SK-N-SH (cell line): ENCODE measurements around the gene HSPH1. TPM values are rescaled to one million over a fixed set of nuclear protein-coding genes. Genes with fewer than 3 reads are reported as not detected.

Experiments used
- CTCF ChIA-PET: fragments of 300-600, 350-600 bp; formaldehyde crosslinking; extraction: SDS; loops from one replicate; lab custom pipeline; 2021; lab: Yijun Ruan, JAX
- POLR2A ChIA-PET: fragments of 350-600 bp; sonication (Branson Sonifier 250); formaldehyde crosslinking; extraction: SDS; loops from one replicate; lab custom pipeline; 2020; ENCODE audit warnings: antibody characterized with exemption, inconsistent platforms; lab: Yijun Ruan, JAX
- DNase-seq: peaks from one replicate; pipeline ENCODE4 v3.0.0; 2012
- H2AFZ ChIP-seq: fragments of 200-600 bp; sonication (generic); 2 replicates; pipeline ENCODE4 v1.8.1; 2016; ENCODE audit warnings: antibody characterized with exemption, mild to moderate bottlenecking, low read depth
- H3F3A ChIP-seq: fragments of 200-600 bp; sonication (generic); replicated peaks from 2 replicates; pipeline ENCODE3; 2016; ENCODE audit warnings: antibody characterized with exemption, mild to moderate bottlenecking; ENCODE audit not compliant: insufficient read depth
- H3K27ac ChIP-seq, 2 experiments: fragments of 200-500 bp in 1 of 2; fragments of 200-600 bp in 1 of 2; sonication (Bioruptor generic) in 1 of 2; sonication (generic), shearing (Covaris generic) in 1 of 2; 2 replicates each; pipeline versions ENCODE4 v1.5.1 to v1.6.1; 2014 to 2016; ENCODE audit warnings: low read depth in 2 of 2, inconsistent platforms in 1 of 2, low read length in 1 of 2, mild to moderate bottlenecking in 1 of 2, mixed read lengths in 1 of 2
- H3K27me3 ChIP-seq: fragments of 200-600 bp; sonication (generic), shearing (Covaris generic); 2 replicates; pipeline ENCODE4 v1.6.1; 2016; ENCODE audit warnings: mixed run types; ENCODE audit not compliant: insufficient read depth
- H3K36me3 ChIP-seq, 2 experiments: fragments of 200-500 bp in 1 of 2; fragments of 200-600 bp in 1 of 2; sonication (Bioruptor generic) in 1 of 2; sonication (generic) in 1 of 2; replicated peaks in 1 of 2; 2 replicates each; pipeline versions ENCODE3 to v1.5.1; 2014 to 2016; ENCODE audit warnings: low read length in 1 of 2, mild to moderate bottlenecking in 1 of 2; ENCODE audit not compliant: insufficient read depth in 2 of 2, control insufficient read depth in 1 of 2
- H3K4me1 ChIP-seq, 2 experiments: fragments of 200-500 bp in 1 of 2; fragments of 200-600 bp in 1 of 2; sonication (Bioruptor generic) in 1 of 2; sonication (generic), shearing (Covaris generic) in 1 of 2; 2 replicates each; pipeline versions ENCODE4 v1.5.1 to v1.6.1; 2014 to 2016; ENCODE audit warnings: low read depth in 1 of 2, low read length in 1 of 2, mixed run types in 1 of 2; ENCODE audit not compliant: insufficient read depth in 2 of 2, control insufficient read depth in 1 of 2
- H3K4me2 ChIP-seq: fragments of 200-600 bp; sonication (generic), shearing (Covaris generic); 2 replicates; pipeline ENCODE4 v1.6.1; 2017; ENCODE audit warnings: mixed run types
- H3K4me3 ChIP-seq, 2 experiments: fragments of 200-500 bp in 1 of 2; fragments of 200-600 bp in 1 of 2; sonication (Bioruptor generic) in 1 of 2; sonication (generic), shearing (Covaris generic) in 1 of 2; 2 replicates each; pipeline versions ENCODE4 v1.5.1 to v1.8.1; 2014 to 2016; ENCODE audit warnings: low read depth in 2 of 2, inconsistent platforms in 1 of 2, low read length in 1 of 2, mild to moderate bottlenecking in 1 of 2, mixed read lengths in 1 of 2, moderate library complexity in 1 of 2
- H3K79me2 ChIP-seq: fragments of 200-600 bp; sonication (generic); 2 replicates; pipeline ENCODE4 v1.8.1; 2017; ENCODE audit warnings: mild to moderate bottlenecking; ENCODE audit not compliant: insufficient read depth
- H3K9ac ChIP-seq: fragments of 200-600 bp; sonication (generic); 2 replicates; pipeline ENCODE4 v1.6.1; 2017; ENCODE audit warnings: mixed run types
- H3K9me2 ChIP-seq: fragments of 200-600 bp; sonication (generic); 2 replicates; pipeline ENCODE4 v1.6.1; 2017; ENCODE audit warnings: mixed run types
- H3K9me3 ChIP-seq: fragments of 200-600 bp; sonication (generic); 2 replicates; pipeline ENCODE4 v1.6.1; 2017; ENCODE audit warnings: mixed run types, mild to moderate bottlenecking, moderate library complexity
- H4K20me1 ChIP-seq: fragments of 200-600 bp; sonication (generic); 2 replicates; pipeline ENCODE4 v1.6.1; 2017; ENCODE audit warnings: mild to moderate bottlenecking, mixed run types; ENCODE audit not compliant: insufficient read depth
- CHD2 ChIP-seq: fragments of 150-350 bp; IDR thresholded peaks from 2 replicates; pipeline ENCODE4 v1.6.1; 2018; ENCODE audit warnings: low read length; ENCODE audit not compliant: partially characterized antibody
- EP300 ChIP-seq, 2 experiments: IDR thresholded peaks; 2 replicates each; pipeline versions ENCODE4 v1.4.0 to v1.6.1; 2012; ENCODE audit warnings: borderline replicate concordance in 1 of 2, low read depth in 1 of 2, low read length in 1 of 2
- GABPA ChIP-seq: IDR thresholded peaks from 2 replicates; pipeline ENCODE4 v1.4.0; 2012; ENCODE audit warnings: low read depth, mild to moderate bottlenecking
- IRF3 ChIP-seq: fragments of 150-350 bp; IDR thresholded peaks from 2 replicates; pipeline ENCODE4 v1.6.1; 2016; ENCODE audit warnings: mild to moderate bottlenecking, low read depth, low read length
- JUND ChIP-seq: IDR thresholded peaks from 2 replicates; pipeline ENCODE4 v1.4.0; 2012
- MAX ChIP-seq: IDR thresholded peaks from 2 replicates; pipeline ENCODE4 v1.4.0; 2012; ENCODE audit warnings: low read depth
- MEF2A ChIP-seq: IDR thresholded peaks from 2 replicates; pipeline ENCODE4 v1.4.0; 2012; ENCODE audit warnings: low read depth, borderline replicate concordance
- MXI1 ChIP-seq: IDR thresholded peaks from 2 replicates; pipeline ENCODE4 v1.6.1; 2012; ENCODE audit warnings: mild to moderate bottlenecking, low read depth, low read length, improper control_type of control experiment
- NRF1 ChIP-seq: IDR thresholded peaks from 2 replicates; pipeline ENCODE4 v1.6.1; 2012; ENCODE audit warnings: low read depth, mild to moderate bottlenecking, low read length
- RAD21 ChIP-seq: IDR thresholded peaks from 2 replicates; pipeline ENCODE4 v1.6.1; 2012; ENCODE audit warnings: mild to moderate bottlenecking, low read length
- RCOR1 ChIP-seq: fragments of 150-350 bp; IDR thresholded peaks from 2 replicates; pipeline ENCODE4 v1.6.1; 2017; ENCODE audit warnings: antibody characterized with exemption, low read length
- RFX5 ChIP-seq: IDR thresholded peaks from 2 replicates; pipeline ENCODE4 v1.6.1; 2012; ENCODE audit warnings: mild to moderate bottlenecking, improper control_type of control experiment, low read length
- SMC3 ChIP-seq: IDR thresholded peaks from 2 replicates; pipeline ENCODE4 v1.6.1; 2012; ENCODE audit warnings: low read depth, low read length, improper control_type of control experiment
- TAF1 ChIP-seq: IDR thresholded peaks from 2 replicates; pipeline ENCODE4 v1.6.1; 2012; ENCODE audit warnings: low read depth, mild to moderate bottlenecking, low read length, moderate library complexity, borderline replicate concordance
- TEAD4 ChIP-seq: IDR thresholded peaks from 2 replicates; pipeline ENCODE4 v1.4.0; 2012; ENCODE audit warnings: mild to moderate bottlenecking, borderline replicate concordance; ENCODE audit not compliant: insufficient read depth
- USF1 ChIP-seq: IDR thresholded peaks from 2 replicates; pipeline ENCODE4 v1.4.0; 2012; ENCODE audit warnings: low read depth, borderline replicate concordance
- WGBS: methylation state at CpG from one replicate; pipeline ENCODE4 v1.1.6; 2017; ENCODE audit warnings: low lambda C conversion rate; 5-methylcytosine and 5-hydroxymethylcytosine counted together
- polyA plus RNA-seq, 3 experiments: library from polyadenylated mRNA; depleted of rRNA; stranded (reverse); fragments of >200 nt; gene quantifications; 2 replicates each; pipeline ENCODE4 v1.2.3, GENCODE V29; 2012
- TF ChIP-seq, protein P1 (sequence below): fragments of 150-350 bp; IDR thresholded peaks from 2 replicates; pipeline ENCODE4 v1.6.1; 2017; ENCODE audit warnings: antibody characterized with exemption, low read length, low read depth, borderline replicate concordance
- TF ChIP-seq, protein P2 (sequence below): fragments of 200-600 bp; sonication (generic); IDR thresholded peaks from 2 replicates; pipeline ENCODE4 v1.6.1; 2017; ENCODE audit warnings: antibody characterized with exemption, mild to moderate bottlenecking, moderate library complexity
- TF ChIP-seq, protein P3 (sequence below): IDR thresholded peaks from 2 replicates; pipeline ENCODE4 v1.6.1; 2012; ENCODE audit warnings: mild to moderate bottlenecking, low read depth, low read length, moderate library complexity

HSPH1 gene
- polyA plus RNA-seq, 1 of the 3 experiments (the other 2 are of a cell fraction) = 32.8 TPM

DNA sequence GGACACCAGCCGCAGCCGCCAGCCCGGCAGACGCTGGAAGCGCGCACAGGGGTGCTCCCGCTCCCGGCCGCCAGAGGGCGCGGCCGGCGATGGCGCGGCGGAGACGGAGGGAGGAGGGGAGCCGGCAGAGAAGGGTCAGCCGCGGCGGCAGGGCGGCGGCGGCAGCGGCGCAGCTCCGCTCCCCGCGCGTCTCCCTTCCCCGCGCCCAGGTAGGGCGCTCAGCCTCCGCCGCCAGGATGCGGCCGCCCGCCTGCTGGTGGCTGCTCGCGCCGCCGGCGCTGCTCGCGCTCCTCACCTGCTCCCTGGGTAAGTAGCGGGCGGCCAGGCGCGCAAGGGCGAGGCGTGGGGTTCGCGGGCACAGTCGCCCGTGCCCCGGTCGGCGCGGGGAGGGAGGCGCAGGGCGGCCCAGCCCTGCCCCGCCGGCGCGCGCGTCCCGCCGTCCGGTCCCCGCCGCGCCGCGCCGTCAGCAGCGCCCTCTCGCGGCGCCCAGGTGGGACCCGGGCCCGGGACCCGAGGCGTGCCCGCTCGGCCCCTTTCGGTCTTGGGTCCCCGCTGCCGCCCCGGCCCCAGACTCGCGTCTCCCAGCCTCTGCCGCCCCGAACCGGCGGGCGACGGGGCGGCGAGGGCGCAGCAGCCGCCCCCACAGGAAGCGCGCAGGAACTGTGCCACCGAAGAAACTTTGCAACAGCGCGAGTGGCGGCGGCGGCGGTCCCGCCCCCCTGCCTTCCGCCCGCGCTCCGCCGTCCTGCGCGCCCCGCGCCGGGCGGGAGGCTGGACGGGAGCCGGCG lies 38.3 kb upstream of the HSPH1 start, which contains the start of gene B3GLCT:
TSS of gene B3GLCT (plus strand) at position 127 of the 788 bp plus-strand sequence. CDS start at position 237, 110 bp downstream.
- Histone ChIP-seq H3K9me2 (no peaks in the 10 kb centered on the region), H3K4me1 (peaks cover 11 to 14% of the 10 kb centered on the region in 2 experiments; a peak in 3 of 4 replicates), H3K4me3 (peak within 1 kb of the TSS; percentile 76 to 84), H3K27ac (peak within 1 kb of the TSS; percentile 82 to 93), H3K36me3 (no peaks in the 10 kb centered on the region), H3K27me3 (no peaks in the 10 kb centered on the region), H4K20me1 (no peaks in the 10 kb centered on the region), H2AFZ (peak within 1 kb of the TSS; percentile 70), H3K79me2 (peaks cover 22% of the 10 kb centered on the region), H3K9me3 (no peaks in the 10 kb centered on the region), H3K9ac (peak within 1 kb of the TSS; percentile 91), H3F3A (peaks cover 11% of the 10 kb centered on the region), H3K4me2 (peak within 1 kb of the TSS; percentile 76)
- DNase-seq = peak; percentile 97
- ChIA-PET POLR2A (interaction anchor here (0.5 to 0.7 kb wide), 2 partner anchors 9 to 1320 kb away, joined by 3 read pairs; no protein-coding TSS in a partner anchor), CTCF (interaction anchor here (0.6 to 3.0 kb wide), 39 partner anchors 9 to 606 kb away, joined by 3 to 25 read pairs (median 4); partner anchors contain the start of gene HSPH1)
- WGBS = 0% methylated on average over 14 of the region's 126 CpGs
- TF ChIP-seq IRF3 (no peak), TEAD4 (0 out of 2 replicates have a peak, but pooled peaks have one; percentile 19), USF1 (no peak), MXI1 (peak; percentile 44), MAX (no peak), EP300 (IDR thresholded peaks at IDR 0.05; ENCODE audit: borderline replicate concordance in 1 of 2, low read depth in 1 of 2, low read length in 1 of 2) (peak in 1 of 2 experiments; percentile 32; a peak in 1 of 4 replicates), JUND (no peak), TAF1 (peak; percentile 39; the same call in 1 of the 2 replicates), MEF2A (no peak), GABPA (no peak), CHD2 (peak; percentile 82), SMC3 (peak; percentile 76), RFX5 (no peak), NRF1 (0 out of 2 replicates have a peak, but pooled peaks have one; percentile 1), RAD21 (peak; percentile 60), RCOR1 (0 out of 2 replicates have a peak, but pooled peaks have one; percentile 33)
- TF ChIP-seq, protein P1, sequence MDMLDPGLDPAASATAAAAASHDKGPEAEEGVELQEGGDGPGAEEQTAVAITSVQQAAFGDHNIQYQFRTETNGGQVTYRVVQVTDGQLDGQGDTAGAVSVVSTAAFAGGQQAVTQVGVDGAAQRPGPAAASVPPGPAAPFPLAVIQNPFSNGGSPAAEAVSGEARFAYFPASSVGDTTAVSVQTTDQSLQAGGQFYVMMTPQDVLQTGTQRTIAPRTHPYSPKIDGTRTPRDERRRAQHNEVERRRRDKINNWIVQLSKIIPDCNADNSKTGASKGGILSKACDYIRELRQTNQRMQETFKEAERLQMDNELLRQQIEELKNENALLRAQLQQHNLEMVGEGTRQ = no peak
- TF ChIP-seq, protein P2, sequence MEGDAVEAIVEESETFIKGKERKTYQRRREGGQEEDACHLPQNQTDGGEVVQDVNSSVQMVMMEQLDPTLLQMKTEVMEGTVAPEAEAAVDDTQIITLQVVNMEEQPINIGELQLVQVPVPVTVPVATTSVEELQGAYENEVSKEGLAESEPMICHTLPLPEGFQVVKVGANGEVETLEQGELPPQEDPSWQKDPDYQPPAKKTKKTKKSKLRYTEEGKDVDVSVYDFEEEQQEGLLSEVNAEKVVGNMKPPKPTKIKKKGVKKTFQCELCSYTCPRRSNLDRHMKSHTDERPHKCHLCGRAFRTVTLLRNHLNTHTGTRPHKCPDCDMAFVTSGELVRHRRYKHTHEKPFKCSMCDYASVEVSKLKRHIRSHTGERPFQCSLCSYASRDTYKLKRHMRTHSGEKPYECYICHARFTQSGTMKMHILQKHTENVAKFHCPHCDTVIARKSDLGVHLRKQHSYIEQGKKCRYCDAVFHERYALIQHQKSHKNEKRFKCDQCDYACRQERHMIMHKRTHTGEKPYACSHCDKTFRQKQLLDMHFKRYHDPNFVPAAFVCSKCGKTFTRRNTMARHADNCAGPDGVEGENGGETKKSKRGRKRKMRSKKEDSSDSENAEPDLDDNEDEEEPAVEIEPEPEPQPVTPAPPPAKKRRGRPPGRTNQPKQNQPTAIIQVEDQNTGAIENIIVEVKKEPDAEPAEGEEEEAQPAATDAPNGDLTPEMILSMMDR = peak; percentile 63
- TF ChIP-seq, protein P3, sequence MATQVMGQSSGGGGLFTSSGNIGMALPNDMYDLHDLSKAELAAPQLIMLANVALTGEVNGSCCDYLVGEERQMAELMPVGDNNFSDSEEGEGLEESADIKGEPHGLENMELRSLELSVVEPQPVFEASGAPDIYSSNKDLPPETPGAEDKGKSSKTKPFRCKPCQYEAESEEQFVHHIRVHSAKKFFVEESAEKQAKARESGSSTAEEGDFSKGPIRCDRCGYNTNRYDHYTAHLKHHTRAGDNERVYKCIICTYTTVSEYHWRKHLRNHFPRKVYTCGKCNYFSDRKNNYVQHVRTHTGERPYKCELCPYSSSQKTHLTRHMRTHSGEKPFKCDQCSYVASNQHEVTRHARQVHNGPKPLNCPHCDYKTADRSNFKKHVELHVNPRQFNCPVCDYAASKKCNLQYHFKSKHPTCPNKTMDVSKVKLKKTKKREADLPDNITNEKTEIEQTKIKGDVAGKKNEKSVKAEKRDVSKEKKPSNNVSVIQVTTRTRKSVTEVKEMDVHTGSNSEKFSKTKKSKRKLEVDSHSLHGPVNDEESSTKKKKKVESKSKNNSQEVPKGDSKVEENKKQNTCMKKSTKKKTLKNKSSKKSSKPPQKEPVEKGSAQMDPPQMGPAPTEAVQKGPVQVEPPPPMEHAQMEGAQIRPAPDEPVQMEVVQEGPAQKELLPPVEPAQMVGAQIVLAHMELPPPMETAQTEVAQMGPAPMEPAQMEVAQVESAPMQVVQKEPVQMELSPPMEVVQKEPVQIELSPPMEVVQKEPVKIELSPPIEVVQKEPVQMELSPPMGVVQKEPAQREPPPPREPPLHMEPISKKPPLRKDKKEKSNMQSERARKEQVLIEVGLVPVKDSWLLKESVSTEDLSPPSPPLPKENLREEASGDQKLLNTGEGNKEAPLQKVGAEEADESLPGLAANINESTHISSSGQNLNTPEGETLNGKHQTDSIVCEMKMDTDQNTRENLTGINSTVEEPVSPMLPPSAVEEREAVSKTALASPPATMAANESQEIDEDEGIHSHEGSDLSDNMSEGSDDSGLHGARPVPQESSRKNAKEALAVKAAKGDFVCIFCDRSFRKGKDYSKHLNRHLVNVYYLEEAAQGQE = 0 out of 2 replicates have a peak, but pooled peaks have one; percentile 8
